ENCODE data around the gene TNS1. TPM values are rescaled to one million over a fixed set of nuclear protein-coding genes. Genes with fewer than 3 reads are reported as not detected.

TNS1 gene
- total RNA-seq, 3 donors from 2014 or later (not counting 1 experiment from before 2014, with no cell fraction given): 1.1 to 3.0 (median 2.1) TPM

- H3K4me3 Mint-ChIP-seq: no peak overlapping the region
- no peak overlapping the region for H3K27ac ChIP-seq (ENCODE audit: low read length)
- no peaks in the 10 kb centered on the region for H3K36me3 ChIP-seq (ENCODE audit: control insufficient read depth, insufficient read depth, low read length)
- H3K4me1 Mint-ChIP-seq: no peaks in the 10 kb centered on the region
- intact Hi-C loops (cut with micrococcal nuclease): no loop called here
- peaks cover 3 to 19% of the 10 kb centered on the region in 2 donors for H3K27me3 Mint-ChIP-seq (ENCODE audit: low read depth in 2 of 2)
- no peaks in the 10 kb centered on the region for H3K36me3 Mint-ChIP-seq
- no peaks in the 10 kb centered on the region for H3K9me3 ChIP-seq (ENCODE audit: control insufficient read depth, insufficient read depth, low read length)
- no peak overlapping the region for H3K4me3 ChIP-seq (ENCODE audit: low read length)
- H3K27ac Mint-ChIP-seq: no peak overlapping the region
- 87% methylated on average over 5 of the region's 5 CpGs for WGBS (ENCODE audit: insufficient coverage)
- no peaks in the 10 kb centered on the region for H3K9me3 Mint-ChIP-seq
- TF ChIP-seq, protein P1, sequence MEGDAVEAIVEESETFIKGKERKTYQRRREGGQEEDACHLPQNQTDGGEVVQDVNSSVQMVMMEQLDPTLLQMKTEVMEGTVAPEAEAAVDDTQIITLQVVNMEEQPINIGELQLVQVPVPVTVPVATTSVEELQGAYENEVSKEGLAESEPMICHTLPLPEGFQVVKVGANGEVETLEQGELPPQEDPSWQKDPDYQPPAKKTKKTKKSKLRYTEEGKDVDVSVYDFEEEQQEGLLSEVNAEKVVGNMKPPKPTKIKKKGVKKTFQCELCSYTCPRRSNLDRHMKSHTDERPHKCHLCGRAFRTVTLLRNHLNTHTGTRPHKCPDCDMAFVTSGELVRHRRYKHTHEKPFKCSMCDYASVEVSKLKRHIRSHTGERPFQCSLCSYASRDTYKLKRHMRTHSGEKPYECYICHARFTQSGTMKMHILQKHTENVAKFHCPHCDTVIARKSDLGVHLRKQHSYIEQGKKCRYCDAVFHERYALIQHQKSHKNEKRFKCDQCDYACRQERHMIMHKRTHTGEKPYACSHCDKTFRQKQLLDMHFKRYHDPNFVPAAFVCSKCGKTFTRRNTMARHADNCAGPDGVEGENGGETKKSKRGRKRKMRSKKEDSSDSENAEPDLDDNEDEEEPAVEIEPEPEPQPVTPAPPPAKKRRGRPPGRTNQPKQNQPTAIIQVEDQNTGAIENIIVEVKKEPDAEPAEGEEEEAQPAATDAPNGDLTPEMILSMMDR (IDR thresholded peaks at IDR 0.05): no peak
- peaks cover 8% of the 10 kb centered on the region for H3K4me1 ChIP-seq (ENCODE audit: control insufficient read depth, insufficient read depth, low read length)
- no peaks in the 10 kb centered on the region for H3K27me3 ChIP-seq (ENCODE audit: control insufficient read depth, insufficient read depth, low read length)
- DNase-seq (no peak), ATAC-seq (no peak)
Measured at GRCh38 chr2:217924346-217924901, 78.4 kb downstream of the TNS1 start.

GRCh38 chr2:217923007-217923686 lies 79.6 kb downstream of the TNS1 start:
- Histone ChIP-seq H3K4me3 (ENCODE audit: low read length) (no peak overlapping the region), H3K27ac (ENCODE audit: low read length) (no peak overlapping the region)
- H3K27me3 Mint-ChIP-seq (ENCODE audit: low read depth in 2 of 2): peaks cover 5 to 19% of the 10 kb centered on the region in 2 donors

GRCh38 chr2:217922101-217923006 lies 80.4 kb downstream of the TNS1 start:
- Mint-ChIP-seq H3K4me1 (no peaks in the 10 kb centered on the region), H3K27ac (no peak overlapping the region), H3K36me3 (no peaks in the 10 kb centered on the region), H3K4me3 (no peak overlapping the region), H3K27me3 (ENCODE audit: low read depth in 2 of 2) (peaks cover 5 to 19% of the 10 kb centered on the region in 2 donors), H3K9me3 (no peaks in the 10 kb centered on the region)
- Histone ChIP-seq H3K27me3 (ENCODE audit: control insufficient read depth, insufficient read depth, low read length) (no peaks in the 10 kb centered on the region), H3K4me1 (ENCODE audit: control insufficient read depth, insufficient read depth, low read length) (no peaks in the 10 kb centered on the region), H3K4me3 (ENCODE audit: low read length) (no peak overlapping the region), H3K27ac (ENCODE audit: low read length) (no peak overlapping the region), H3K9me3 (ENCODE audit: control insufficient read depth, insufficient read depth, low read length) (no peaks in the 10 kb centered on the region), H3K36me3 (ENCODE audit: control insufficient read depth, insufficient read depth, low read length) (no peaks in the 10 kb centered on the region)
- intact Hi-C loops (cut with micrococcal nuclease): no loop called here
- no peak for ATAC-seq
- 87% methylated on average over 18 of the region's 19 CpGs for WGBS (ENCODE audit: insufficient coverage)
- no peak for DNase-seq
- TF ChIP-seq, protein P1 (IDR thresholded peaks at IDR 0.05): no peak

More at GRCh38 chr2:217923007-217923686, 79.6 kb downstream of the TNS1 start:
- H3K9me3 ChIP-seq (ENCODE audit: control insufficient read depth, insufficient read depth, low read length): no peaks in the 10 kb centered on the region
- intact Hi-C loops (cut with micrococcal nuclease): no loop called here
- H3K4me3 Mint-ChIP-seq: no peak overlapping the region
- 95% methylated on average over 8 of the region's 8 CpGs for WGBS (ENCODE audit: insufficient coverage)
- TF ChIP-seq, protein P1 (IDR thresholded peaks at IDR 0.05): no peak
- no peak for ATAC-seq
- H3K36me3 ChIP-seq (ENCODE audit: control insufficient read depth, insufficient read depth, low read length): no peaks in the 10 kb centered on the region
- H3K27ac Mint-ChIP-seq: no peak overlapping the region
- peaks cover 6% of the 10 kb centered on the region for H3K4me1 ChIP-seq (ENCODE audit: control insufficient read depth, insufficient read depth, low read length)
- no peaks in the 10 kb centered on the region for H3K36me3 Mint-ChIP-seq
- no peaks in the 10 kb centered on the region for H3K9me3 Mint-ChIP-seq
- no peaks in the 10 kb centered on the region for H3K4me1 Mint-ChIP-seq
- no peak for DNase-seq
- no peaks in the 10 kb centered on the region for H3K27me3 ChIP-seq (ENCODE audit: control insufficient read depth, insufficient read depth, low read length)
